ENCODE measurements around the gene IL9R.

GRCh38 chrX:155988859-155989258 lies 8.6 kb upstream of the IL9R start:
- TF ChIP-seq GATA3 (IDR thresholded peaks at IDR 0.05; ENCODE audit: low read depth, low read length) (no peak), GATA2 (IDR thresholded peaks at IDR 0.05; ENCODE audit: low read depth, low read length) (no peak)
